Fibroblast of upper back skin (primary cell): ENCODE results near the gene ZMPSTE24.

Experiments
- DNase-seq: peaks from one replicate; pipeline ENCODE4 v3.0.0-alpha.2; 2013

The ZMPSTE24 gene

GRCh38 chr1:40265298-40265697 lies 7.3 kb downstream of the ZMPSTE24 start:
- no peak for DNase-seq

- DNase-seq, result no peak
Observed at GRCh38 chr1:40265919-40266318, 7.9 kb downstream of the ZMPSTE24 start.

GRCh38 chr1:40266786-40267535 lies 8.9 kb downstream of the ZMPSTE24 start:
- DNase-seq, result no peak

GRCh38 chr1:40267767-40268187 lies 9.7 kb downstream of the ZMPSTE24 start:
- peak; percentile 95 for DNase-seq

GRCh38 chr1:40268211-40268610 lies 10.2 kb downstream of the ZMPSTE24 start:
- DNase-seq, result no peak

- DNase-seq, result peak; percentile 17
Observed at GRCh38 chr1:40270152-40270834, 12.3 kb downstream of the ZMPSTE24 start.

GRCh38 chr1:40272653-40273213 lies 14.7 kb downstream of the ZMPSTE24 start:
- DNase-seq, result no peak

GRCh38 chr1:40273547-40274166 lies 15.6 kb downstream of the ZMPSTE24 start:
- no peak for DNase-seq

- DNase-seq, result no peak
Observed at GRCh38 chr1:40274331-40274730, 16.3 kb downstream of the ZMPSTE24 start.

GRCh38 chr1:40276122-40276521 lies 18.1 kb downstream of the ZMPSTE24 start:
- no peak for DNase-seq

GRCh38 chr1:40281853-40282252 lies 23.8 kb downstream of the ZMPSTE24 start:
- no peak for DNase-seq

GRCh38 chr1:40291293-40291692 lies 33.3 kb downstream of the ZMPSTE24 start:
- no peak for DNase-seq

GRCh38 chr1:40299366-40300248 lies 41.6 kb downstream of the ZMPSTE24 start:
- peak; percentile 59 for DNase-seq

GRCh38 chr1:40300249-40300567 lies 42.2 kb downstream of the ZMPSTE24 start:
- DNase-seq, result no peak

- DNase-seq, result no peak
Observed at GRCh38 chr1:40300651-40301050, 42.6 kb downstream of the ZMPSTE24 start.

GRCh38 chr1:40301066-40301465 lies 43.0 kb downstream of the ZMPSTE24 start:
- no peak for DNase-seq

- DNase-seq, result no peak
Observed at GRCh38 chr1:40301541-40302299, 43.7 kb downstream of the ZMPSTE24 start.

GRCh38 chr1:40302475-40302874 lies 44.4 kb downstream of the ZMPSTE24 start:
- no peak for DNase-seq

- no peak for DNase-seq
Observed at GRCh38 chr1:40303051-40303771, 45.2 kb downstream of the ZMPSTE24 start.

GRCh38 chr1:40303790-40304189 lies 45.8 kb downstream of the ZMPSTE24 start:
- DNase-seq, result no peak

GRCh38 chr1:40305451-40305850 lies 47.4 kb downstream of the ZMPSTE24 start:
- DNase-seq, result no peak
